Peyer's patch (tissue), 4 donors: ENCODE results near the gene ZFHX3.
"Not testable (repeated sequence)": the region's sequence is repeated elsewhere in the genome, so short reads cannot be mapped to it uniquely, and the experiment has no call there.

Experiments used
- POLR2A ChIP-seq, 2 donors: fragments of 450-650 bp; IDR thresholded peaks; one replicate each; pipeline ENCODE4 v1.5.1; 2017; ENCODE audit warnings: antibody characterized with exemption in 2 of 2, mild to moderate bottlenecking in 2 of 2, moderate library complexity in 2 of 2
- TF ChIP-seq, protein P1 (sequence below), 6 experiments: fragments of 450-650 bp in 4 of 6; fragments of 200-600 bp in 2 of 6; sonication (generic) in 1 of 6; IDR thresholded peaks; one replicate each; pipeline ENCODE4 v1.5.1; 2017 to 2019; ENCODE audit warnings: antibody characterized with exemption in 6 of 6, mild to moderate bottlenecking in 3 of 6, moderate library complexity in 1 of 6

DNA sequence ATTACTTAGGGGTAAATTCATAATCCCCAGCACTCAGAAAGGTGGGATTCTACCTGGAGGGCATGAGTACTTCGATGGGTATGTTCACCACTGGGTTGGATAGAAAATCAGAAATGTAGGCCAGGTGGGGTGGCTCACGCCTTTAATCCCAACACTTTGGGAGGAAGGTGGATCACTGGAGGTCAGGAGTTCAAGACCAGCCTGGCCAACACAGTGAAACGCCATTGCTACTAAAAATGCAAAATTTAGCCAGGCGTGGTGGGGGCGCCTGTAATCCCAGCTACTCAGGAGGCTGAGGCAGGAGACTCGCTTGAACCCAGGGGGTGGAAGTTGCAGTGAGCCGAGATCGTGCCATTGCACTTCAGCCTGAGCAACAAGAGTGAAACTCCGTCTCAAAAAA lies 24.1 kb upstream of the ZFHX3 start:
- TF ChIP-seq, protein P1, sequence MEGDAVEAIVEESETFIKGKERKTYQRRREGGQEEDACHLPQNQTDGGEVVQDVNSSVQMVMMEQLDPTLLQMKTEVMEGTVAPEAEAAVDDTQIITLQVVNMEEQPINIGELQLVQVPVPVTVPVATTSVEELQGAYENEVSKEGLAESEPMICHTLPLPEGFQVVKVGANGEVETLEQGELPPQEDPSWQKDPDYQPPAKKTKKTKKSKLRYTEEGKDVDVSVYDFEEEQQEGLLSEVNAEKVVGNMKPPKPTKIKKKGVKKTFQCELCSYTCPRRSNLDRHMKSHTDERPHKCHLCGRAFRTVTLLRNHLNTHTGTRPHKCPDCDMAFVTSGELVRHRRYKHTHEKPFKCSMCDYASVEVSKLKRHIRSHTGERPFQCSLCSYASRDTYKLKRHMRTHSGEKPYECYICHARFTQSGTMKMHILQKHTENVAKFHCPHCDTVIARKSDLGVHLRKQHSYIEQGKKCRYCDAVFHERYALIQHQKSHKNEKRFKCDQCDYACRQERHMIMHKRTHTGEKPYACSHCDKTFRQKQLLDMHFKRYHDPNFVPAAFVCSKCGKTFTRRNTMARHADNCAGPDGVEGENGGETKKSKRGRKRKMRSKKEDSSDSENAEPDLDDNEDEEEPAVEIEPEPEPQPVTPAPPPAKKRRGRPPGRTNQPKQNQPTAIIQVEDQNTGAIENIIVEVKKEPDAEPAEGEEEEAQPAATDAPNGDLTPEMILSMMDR (IDR thresholded peaks at IDR 0.05): not testable (repeated sequence)
- not testable (repeated sequence) for TF ChIP-seq POLR2A (IDR thresholded peaks at IDR 0.05)
